Activated CD8-positive, alpha-beta memory T cell treated with anti-CD3 and anti-CD28 coated beads, Interleukin-2, amount 50 U/mL, for 1 hour (primary cell): Measurements from ENCODE around the gene ZNF431.
"Not testable (repeated sequence)": the region's sequence is repeated elsewhere in the genome, so short reads cannot be mapped to it uniquely, and the experiment has no call there.

ENCODE experiments used
- DNase-seq: peaks from one replicate; pipeline ENCODE4 v3.0.0-alpha.2; 2020; ENCODE audit errors: extremely low read depth

The ZNF431 gene

DNA sequence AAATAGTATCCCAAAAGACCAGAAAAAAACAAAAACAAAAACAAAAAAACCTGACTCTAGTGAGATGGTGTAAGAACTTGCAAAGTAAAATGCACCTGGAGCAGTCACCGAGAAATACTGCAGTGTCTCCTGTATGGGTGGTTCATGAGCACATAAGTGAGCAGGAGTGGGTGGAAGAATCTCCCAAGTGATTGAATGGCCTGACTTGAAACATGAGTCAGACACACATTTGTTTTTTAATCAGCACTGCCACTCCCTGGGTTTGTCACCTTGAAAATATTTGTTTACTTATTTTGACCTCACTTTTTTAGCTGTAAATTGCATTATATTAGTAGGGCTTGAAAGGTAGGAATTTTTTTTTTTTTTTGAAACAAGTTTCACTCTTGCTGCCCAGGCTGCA, 2.0 kb downstream of the ZNF431 start:
- no peak for DNase-seq

DNA sequence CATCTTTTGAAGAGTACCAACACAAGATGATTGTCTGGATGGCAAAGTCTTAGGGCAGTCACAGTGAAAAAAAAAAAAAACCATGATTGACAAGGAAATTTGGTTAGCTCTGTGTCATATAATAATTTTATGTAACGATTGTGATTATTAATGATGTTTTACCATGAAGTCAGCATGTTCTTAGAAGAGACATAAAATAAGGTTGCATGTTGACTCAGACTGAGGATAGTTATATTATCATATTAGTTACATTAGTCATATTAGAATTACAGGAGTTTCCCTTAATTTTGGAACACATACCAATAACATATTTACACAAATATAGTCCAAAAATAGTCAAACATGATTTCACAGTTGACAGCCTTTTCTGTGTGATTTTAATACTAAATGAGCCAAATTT, 5.7 kb downstream of the ZNF431 start:
- no peak for DNase-seq

DNA sequence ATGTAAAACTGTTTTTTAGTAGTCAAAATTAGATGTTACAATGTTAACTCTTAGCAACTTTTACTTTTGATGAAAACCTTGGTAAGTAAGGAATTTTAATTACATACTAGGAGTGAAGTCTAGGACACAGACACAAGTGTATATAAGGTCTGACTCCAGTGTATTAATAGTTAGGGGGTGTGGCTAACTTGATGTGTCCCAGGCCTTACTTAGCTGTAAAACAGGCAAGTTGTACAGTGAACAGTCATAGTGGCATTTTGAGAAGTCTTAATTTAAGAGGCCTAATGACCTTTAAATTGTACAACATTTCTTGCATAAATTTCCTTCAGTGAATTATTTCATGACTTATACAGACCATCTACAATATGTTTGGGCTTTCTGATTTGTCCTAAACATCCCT, 6.8 kb downstream of the ZNF431 start:
- DNase-seq: no peak

DNA sequence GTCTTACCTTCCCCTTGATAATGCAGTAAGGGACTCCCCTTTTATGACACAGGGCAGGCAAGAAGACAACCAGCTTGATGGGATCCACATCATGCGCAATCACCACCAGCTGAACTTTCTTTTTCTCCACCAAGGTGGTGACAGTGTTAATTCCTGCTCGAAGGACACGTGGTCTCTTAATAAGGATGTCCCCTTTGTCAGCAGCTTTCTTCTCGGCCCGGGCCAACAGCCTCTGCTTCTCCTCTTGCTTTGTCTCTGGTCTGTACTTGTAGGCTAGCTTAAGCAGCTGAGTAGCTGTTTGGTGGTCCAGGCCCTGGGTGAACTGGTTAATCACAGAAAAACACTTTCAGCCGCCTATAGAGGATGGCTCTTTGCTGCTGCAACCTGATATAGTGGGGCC, 8.0 kb downstream of the ZNF431 start:
- no peak for DNase-seq

DNA sequence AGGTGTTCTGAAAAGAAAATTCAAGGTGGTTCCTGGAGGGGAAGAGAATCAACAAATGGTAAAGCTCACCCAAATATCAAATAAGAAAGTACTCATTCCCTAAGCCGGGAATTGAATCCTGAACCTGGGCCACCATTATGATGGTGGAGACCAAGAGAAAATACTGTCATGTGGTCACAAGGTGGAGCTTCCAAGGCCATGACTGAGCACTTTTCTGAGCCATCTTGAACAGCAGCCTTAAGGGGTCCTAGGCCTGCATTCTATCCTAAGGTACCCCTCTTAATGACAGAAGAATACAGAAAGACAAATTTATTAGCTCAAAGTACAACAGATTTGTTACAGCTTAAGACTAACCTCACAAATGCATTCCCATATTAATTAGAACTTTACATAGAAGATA, 9.6 kb downstream of the ZNF431 start:
- DNase-seq: no peak

DNA sequence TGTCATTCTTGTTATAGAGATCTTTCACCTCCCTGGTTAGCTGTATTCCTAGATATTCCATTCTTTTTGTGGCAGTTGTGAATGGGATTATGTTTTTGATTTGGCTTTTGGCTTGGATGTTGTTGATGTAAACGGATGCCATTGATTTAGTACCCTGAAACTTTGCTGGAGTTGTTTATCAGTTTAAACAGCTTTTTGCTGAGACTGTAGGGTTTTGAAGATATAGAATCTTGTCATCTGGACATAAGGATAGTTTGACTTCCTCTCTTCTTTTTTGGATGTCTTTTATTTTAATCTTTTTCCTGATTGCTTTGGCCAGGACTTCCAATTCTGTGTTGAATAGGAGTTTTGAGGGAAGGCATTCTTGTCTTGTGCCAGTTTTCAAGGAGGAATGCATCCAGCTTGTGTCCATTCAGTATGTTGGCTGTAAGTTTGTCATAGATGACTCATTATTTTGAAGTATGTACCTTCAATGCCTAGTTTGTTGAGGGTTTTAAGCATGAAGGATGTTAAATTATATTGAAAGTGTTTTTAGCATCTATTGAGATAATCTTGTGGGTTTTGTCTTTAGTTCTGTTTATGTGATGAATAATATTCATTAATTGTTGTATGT, 16.8 kb downstream of the ZNF431 start:
- DNase-seq: no peak

DNA sequence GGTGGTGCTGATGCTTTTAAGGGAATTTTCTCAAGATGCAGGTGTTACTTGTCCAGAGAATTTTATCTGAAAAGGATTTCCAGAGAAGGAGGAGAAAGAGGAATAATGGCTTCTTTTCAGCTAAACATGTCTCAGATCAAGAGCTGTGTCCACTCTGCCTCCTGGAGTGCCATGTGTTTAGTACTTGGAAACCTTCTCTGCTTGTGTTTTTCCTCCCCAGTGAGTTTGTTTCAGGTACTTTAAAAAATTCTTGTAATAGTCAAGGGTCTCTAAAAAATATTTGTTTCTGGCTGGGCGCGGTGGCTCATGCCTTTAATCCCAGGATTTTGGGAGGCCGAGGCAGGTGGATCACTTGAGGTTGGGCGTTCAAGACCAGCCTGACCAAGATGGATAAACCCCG, 22.7 kb downstream of the ZNF431 start:
- no peak for DNase-seq

DNA sequence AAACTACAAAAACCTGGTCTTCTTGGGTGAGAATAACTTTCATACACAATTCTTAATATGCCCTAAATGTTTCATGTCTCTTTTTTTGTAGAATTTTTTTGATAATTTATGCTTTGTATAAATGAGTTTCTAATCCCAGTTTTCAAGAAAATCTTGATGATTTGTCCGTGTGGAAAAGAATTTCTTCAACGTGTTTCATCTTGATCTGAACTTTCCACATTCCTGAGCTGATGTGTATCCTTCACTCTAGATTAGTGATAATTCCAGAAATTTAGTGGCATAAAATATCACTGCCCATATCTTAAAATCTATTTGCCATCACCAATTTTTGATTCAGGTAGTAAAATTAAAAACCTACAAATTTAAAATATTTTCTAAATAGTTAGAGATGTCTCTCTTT, 24.6 kb downstream of the ZNF431 start:
- no peak for DNase-seq

DNA sequence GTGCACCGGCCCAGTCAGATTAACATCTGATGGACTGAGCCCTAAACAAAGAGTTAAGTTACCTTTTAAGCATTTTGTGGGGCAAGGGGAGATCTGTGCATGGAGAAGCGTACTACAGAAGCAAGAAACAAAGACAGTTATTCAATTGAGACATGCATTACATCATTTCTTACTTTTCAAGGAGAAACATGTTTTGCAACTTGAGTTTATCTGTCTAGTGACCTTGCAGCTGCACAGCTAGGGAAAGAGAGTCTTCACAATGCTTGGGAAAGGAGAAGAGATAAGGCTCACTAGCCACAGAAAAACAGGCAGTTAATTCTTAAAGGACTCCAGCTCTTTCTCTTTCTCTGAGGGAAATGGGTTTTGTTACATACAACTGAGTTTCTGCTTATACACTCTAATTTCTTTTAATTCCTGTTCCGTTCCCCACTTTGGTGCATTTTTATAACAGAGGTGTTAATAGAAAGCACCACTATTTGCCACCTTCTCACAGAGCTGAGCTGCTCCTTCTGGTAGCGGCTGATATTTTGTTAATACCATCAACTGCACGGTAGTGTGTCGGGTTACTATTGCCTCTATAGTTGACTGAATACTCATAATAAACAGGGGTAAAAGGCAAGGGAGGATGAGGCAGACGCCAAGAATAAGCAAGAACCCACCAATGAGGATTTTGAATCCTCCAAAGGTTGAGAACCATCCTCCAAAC, 55.9 kb downstream of the ZNF431 start:
- no peak for DNase-seq

DNA sequence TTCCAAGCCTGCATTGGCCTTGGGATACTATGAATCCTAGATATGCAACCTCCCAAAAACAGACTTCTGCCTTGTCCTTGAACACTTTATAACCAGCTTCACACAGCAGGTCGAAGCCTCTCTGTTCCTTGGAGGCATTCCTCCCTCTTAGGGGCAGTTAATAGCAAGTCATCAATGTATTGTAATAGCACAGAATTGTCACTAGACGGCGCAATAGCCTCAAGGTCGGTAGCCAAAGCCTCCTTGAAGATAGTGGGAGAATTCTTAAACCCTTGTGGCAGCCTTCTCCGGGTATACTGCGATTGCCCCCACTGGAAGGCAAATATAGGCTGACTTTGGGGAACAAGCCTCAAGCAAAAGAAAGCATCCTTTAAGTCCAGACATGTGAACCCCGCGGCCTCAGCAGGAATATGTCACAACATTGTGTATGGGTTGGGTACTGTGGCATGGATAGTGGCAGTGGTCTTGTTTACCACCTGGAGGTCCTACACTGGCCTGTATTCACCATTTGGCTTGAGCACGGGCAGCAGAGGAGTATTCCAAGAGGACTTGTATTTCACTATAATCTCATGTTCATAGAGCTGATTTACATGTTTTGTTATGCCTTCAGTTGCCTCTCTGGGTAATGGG, 61.1 kb downstream of the ZNF431 start:
- no peak for DNase-seq

DNA sequence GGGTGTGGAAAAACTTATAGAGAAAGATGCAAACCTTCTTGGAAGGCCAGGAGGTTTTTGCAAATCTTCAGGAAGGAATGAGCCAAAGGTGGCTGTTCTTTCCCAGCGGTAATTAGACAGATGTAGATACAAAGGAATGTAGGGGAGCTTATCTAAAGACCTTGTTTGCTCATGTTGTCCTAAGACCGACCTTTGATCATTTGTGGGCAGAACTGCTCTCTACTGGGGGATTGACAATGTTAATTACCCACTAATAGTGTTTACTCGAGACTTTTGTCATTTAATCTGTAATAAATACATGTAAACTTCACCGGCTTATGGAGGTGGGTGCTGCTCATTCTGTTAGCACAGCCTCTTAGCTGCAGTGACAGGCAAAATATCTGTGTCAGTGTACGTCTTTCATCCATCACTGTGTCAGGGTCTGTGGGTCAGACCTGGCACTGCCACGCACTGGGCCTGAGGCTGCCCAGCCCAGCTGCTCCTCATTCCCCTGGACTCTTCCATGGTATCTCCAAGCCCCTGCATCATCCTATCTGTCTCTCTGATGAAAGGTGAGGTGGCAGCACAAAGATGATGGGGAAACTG, 68.3 kb downstream of the ZNF431 start:
- DNase-seq: no peak

DNA sequence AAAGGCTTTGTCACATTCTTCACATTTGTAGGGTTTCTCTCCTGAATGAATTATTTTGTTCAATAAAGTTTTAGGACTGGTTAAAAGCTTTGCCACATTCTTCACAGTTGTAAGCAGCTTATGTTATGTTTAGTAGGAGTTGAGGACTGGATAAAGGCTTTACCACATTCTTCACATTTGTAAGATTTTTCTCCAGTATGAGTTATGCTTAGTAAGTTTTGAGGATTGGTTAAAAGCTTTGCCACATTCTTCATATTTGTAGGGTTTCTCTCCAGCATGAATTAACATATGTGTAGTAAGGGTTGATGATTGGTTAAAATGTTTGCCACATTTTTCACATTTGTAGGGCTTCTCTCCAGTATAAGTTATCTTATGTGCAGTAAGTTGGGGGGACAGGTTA, 79.9 kb downstream of the ZNF431 start:
- no peak for DNase-seq

DNA sequence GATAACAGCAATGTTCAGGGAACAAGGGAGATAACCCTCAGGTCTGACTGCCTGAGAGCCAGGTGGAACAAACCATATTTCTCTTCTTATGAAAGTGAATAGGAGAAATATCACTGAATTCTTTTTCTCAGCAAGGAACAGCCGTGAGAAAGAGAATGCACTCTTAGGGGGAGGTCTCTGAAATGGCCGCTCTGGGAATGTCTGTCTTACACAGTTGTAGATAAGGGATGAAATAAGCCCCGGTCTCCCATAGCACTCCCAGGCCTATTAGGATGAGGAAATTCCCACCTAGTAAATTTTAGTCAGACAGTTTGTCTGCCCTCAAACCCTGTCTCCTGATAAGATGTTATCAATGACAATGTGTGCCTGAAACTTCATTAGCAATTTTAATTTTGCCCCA, 88.1 kb downstream of the ZNF431 start:
- DNase-seq: not testable (repeated sequence)

DNA sequence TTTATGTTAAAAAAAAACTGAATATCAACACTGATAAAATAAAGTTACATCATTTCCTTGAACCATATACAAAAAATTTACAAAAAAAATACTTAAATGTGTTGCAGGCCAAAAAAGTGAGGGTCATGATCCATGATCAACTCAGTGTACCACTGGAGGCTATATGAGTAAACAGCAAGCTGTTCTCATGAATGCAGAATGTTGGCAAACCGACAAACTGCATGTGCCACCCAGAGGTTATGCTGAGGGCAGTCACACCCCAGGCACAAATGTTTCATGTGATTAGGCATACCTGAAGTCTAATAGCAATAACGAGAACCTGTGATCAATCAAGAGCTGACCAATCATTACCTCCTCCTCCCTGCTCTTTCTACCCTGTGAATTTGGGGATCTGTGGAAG, 91.9 kb downstream of the ZNF431 start:
- DNase-seq: no peak

DNA sequence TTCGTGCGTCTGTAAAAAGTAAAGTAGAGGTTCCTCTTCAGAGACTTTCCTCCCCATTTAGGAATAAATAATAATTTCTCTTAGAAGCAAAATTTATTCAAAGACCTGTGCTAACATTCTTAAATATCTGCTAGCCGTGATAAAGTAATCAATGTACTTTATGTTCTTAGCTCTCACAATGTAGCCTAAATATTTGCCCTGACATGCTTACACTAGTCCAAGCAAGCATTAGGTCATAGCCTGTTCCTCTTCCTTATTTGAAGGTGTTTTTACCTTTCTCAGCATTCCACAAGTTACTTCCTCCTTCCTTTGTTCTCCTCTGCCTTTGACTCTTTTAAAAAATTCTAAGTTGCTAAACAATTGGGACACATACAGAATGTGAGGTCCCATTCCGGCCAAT, 94.9 kb downstream of the ZNF431 start:
- DNase-seq: not testable (repeated sequence)

DNA sequence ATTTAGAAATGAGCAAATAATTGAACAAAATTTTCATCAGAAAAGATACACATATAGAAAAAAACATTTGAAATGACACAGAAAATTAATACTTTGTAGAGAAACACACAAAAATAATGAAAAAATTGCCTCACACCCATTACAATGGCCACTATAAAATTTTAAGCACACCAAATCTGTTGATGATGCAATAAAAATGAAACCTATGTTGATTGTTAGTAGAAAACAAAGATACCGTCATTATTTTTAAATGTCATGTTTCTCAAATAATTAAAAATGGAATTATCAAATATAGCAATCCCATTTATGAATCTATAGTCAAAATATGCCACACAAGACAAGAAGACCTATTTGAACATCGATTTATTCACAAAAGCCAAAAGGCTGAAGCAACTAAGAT, 96.8 kb downstream of the ZNF431 start:
- DNase-seq: no peak
